ENCODE measurements around the gene SLC11A2. TPM values are rescaled to one million over a fixed set of nuclear protein-coding genes. Genes with fewer than 3 reads are reported as not detected.
"Not testable (repeated sequence)": the region's sequence is repeated elsewhere in the genome, so short reads cannot be mapped to it uniquely, and the experiment has no call there.

The SLC11A2 gene
- total RNA-seq, 1 donor from 2014 or later, result 26.8 TPM

DNA sequence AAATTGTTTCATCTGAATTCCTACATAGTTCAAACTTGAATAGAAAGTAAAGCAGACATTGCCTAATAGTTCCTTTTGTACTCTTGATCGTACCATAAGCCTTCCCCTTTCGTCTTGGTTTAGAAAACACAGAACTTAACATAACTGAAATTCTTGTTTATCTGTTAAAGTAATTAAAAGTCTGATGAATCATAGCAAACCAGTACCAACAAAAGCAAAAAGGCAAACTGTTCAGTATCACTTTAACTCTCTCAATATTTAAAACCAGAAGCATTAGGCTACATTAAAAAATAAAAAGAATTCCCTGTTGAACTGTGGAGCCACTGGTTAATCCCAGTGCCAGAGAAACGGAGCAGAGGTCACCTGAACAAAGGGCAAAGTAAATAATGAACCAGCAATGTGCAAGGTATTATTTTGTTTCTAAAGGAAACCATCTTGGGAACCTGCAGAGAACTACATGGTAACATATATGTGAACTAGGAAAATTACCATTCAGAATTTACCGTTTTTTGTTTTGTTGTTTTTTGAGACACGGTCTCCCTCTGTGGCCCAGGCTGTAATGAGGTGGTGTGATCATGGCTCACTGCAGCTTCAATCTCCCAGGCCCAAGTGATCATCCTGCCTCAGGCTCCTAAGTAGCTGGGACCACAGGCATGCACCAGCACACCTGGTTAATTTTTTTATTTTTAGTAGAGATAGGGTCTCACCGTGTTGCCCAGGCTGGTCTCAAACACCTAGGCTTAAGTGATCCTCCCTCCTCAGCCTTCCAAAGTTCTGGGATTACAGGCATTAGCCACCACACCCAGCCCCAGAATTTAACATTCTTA is 91.0 kb downstream of the SLC11A2 start:
- peaks cover 2% of the 10 kb centered on the region for H3K36me3 Mint-ChIP-seq (ENCODE audit: low read depth)
- peaks cover 28% of the 10 kb centered on the region for H3K4me1 Mint-ChIP-seq (ENCODE audit: low read depth)
- no peaks in the 10 kb centered on the region for H3K27me3 Mint-ChIP-seq (ENCODE audit: low read depth)
- H3K4me3 Mint-ChIP-seq (ENCODE audit: unreplicated experiment), result no peak overlapping the region
- TF ChIP-seq CTCF (IDR thresholded peaks at IDR 0.05), result no peak
- H3K27ac Mint-ChIP-seq (ENCODE audit: unreplicated experiment), result peak overlapping the region; percentile 60
- DNase-seq (ENCODE audit: low spot score), result no peak
- no peaks in the 10 kb centered on the region for H3K9me3 Mint-ChIP-seq (ENCODE audit: low read depth)

- H3K4me3 Mint-ChIP-seq (ENCODE audit: unreplicated experiment), result no peak overlapping the region
- no peaks in the 10 kb centered on the region for H3K27me3 Mint-ChIP-seq (ENCODE audit: low read depth)
- H3K27ac Mint-ChIP-seq (ENCODE audit: unreplicated experiment), result peak overlapping the region; percentile 77
- H3K4me1 Mint-ChIP-seq (ENCODE audit: low read depth), result peaks cover 20% of the 10 kb centered on the region
- no peak for DNase-seq (ENCODE audit: low spot score)
- H3K9me3 Mint-ChIP-seq (ENCODE audit: low read depth), result no peaks in the 10 kb centered on the region
- TF ChIP-seq CTCF (IDR thresholded peaks at IDR 0.05), result no peak
- peaks cover 2% of the 10 kb centered on the region for H3K36me3 Mint-ChIP-seq (ENCODE audit: low read depth)
Observed at GRCh38 chr12:50934371-50934851, 91.8 kb downstream of the SLC11A2 start.

DNA sequence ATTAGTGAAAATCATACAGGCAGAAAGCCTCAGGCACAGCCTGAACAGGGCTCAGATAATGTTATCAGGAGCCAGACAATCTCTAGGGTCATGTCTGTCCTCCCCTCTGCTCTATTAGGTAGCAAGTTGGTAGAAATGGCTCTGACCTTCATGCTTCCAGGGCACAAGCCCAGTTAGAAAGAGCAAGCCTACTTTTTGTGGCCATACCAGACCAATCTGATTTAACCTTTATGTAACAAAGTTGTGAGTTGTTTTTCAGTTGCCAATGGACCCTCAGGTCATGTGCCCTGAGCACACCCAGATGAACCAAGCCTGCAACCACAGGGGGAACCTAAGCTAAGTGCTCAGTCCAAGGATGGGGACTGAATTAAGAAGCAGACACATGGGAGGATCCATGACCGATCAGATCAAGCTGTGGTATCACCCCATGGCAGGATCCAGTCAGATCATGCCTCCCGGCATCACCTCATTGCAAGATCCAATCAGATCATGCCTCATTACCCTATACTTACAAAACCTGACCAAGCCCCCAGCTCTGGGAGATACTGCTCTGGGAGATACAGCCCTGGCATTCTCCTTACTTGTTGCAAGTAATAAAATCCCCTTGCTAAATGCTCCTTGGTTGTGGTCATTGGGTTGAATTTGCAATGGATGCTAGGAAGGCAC is 92.6 kb downstream of the SLC11A2 start:
- no peaks in the 10 kb centered on the region for H3K27me3 Mint-ChIP-seq (ENCODE audit: low read depth)
- peaks cover 12% of the 10 kb centered on the region for H3K4me1 Mint-ChIP-seq (ENCODE audit: low read depth)
- no peak overlapping the region for H3K27ac Mint-ChIP-seq (ENCODE audit: unreplicated experiment)
- no peaks in the 10 kb centered on the region for H3K9me3 Mint-ChIP-seq (ENCODE audit: low read depth)
- H3K36me3 Mint-ChIP-seq (ENCODE audit: low read depth), result peaks cover 2% of the 10 kb centered on the region
- no peak for TF ChIP-seq CTCF (IDR thresholded peaks at IDR 0.05)
- no peak overlapping the region for H3K4me3 Mint-ChIP-seq (ENCODE audit: unreplicated experiment)
- no peak for DNase-seq (ENCODE audit: low spot score)

DNA sequence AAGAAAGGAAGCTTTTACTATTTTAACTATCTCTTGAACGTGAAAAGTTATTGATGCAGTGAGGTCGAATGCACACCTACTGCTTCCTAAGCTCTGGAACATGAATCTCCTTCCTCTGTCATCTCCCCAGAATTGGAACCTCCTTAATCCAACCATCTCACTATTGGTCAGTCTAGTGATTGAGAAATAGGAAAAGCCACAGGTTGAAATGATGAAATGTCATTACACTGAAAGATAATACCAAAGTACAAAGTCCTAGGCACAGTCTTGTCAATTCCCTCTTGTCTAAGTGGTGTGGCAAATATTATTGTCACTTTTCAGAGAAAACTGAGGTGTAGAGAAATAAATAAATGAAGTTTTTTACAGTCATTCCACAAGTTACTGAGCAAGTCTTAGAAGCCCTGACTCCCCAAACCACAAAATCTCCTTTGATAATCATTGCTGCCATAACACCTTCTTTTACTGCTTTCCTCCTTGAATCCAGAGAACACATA is 93.3 kb downstream of the SLC11A2 start:
- Mint-ChIP-seq H3K27ac (ENCODE audit: unreplicated experiment) (no peak overlapping the region), H3K4me1 (ENCODE audit: low read depth) (peaks cover 14% of the 10 kb centered on the region), H3K36me3 (ENCODE audit: low read depth) (peaks cover 2% of the 10 kb centered on the region), H3K27me3 (ENCODE audit: low read depth) (no peaks in the 10 kb centered on the region), H3K9me3 (ENCODE audit: low read depth) (no peaks in the 10 kb centered on the region), H3K4me3 (ENCODE audit: unreplicated experiment) (no peak overlapping the region)
- DNase-seq (ENCODE audit: low spot score), result no peak
- TF ChIP-seq CTCF (IDR thresholded peaks at IDR 0.05), result no peak

- peaks cover 26% of the 10 kb centered on the region for H3K4me1 Mint-ChIP-seq (ENCODE audit: low read depth)
- H3K27ac Mint-ChIP-seq (ENCODE audit: unreplicated experiment); H3K9me3 Mint-ChIP-seq (ENCODE audit: low read depth); H3K36me3 Mint-ChIP-seq (ENCODE audit: low read depth); DNase-seq (ENCODE audit: low spot score); H3K4me3 Mint-ChIP-seq (ENCODE audit: unreplicated experiment); H3K27me3 Mint-ChIP-seq (ENCODE audit: low read depth): not testable (repeated sequence)
Observed at GRCh38 chr12:50930477-50930876, 95.7 kb downstream of the SLC11A2 start.
